K562 (cell line): Measurements from ENCODE around the gene SLIT1. TPM values are rescaled to one million over a fixed set of nuclear protein-coding genes. Genes with fewer than 3 reads are reported as not detected.

ENCODE experiments used
- ATAC-seq: fragments of 200-7000 bp; cut with Tn5 transposase; 3 replicates; pipeline ENCODE4 v1.9.1; 2020; ENCODE audit warnings: moderate library complexity
- BruUV-seq: library from RNA; stranded (reverse); fragments of 400-500 nt; replicated peaks from 2 replicates; lab custom pipeline; 2021; lab: Mats Ljungman, UMichigan
- CTCF ChIA-PET: fragments of 300-600 bp; formaldehyde crosslinking; extraction: SDS; loops from one replicate; lab custom pipeline; 2021; ENCODE audit warnings: low intra/inter-chr PET ratio; lab: Yijun Ruan, JAX
- POLR2A ChIA-PET: fragments of 300-600, 350-650 bp; sonication (Branson Sonifier 250); formaldehyde crosslinking; extraction: SDS; loops from one replicate; lab custom pipeline; 2021; ENCODE audit warnings: antibody characterized with exemption, inconsistent platforms; lab: Yijun Ruan, JAX
- DNase-seq, 4 experiments: peaks; one replicate each; pipeline versions ENCODE4 v3.0.0 to v3.0.0-alpha.2; 2011 to 2018; ENCODE audit warnings: low spot score in 3 of 4, mixed read lengths in 3 of 4; ENCODE audit errors: extremely low read depth in 1 of 4
- FAIRE-seq: peaks from 2 replicates; lab custom pipeline; 2011; peaks lifted over from hg19 to GRCh38; lab: Jason Lieb, UNC
- H2AFZ ChIP-seq: 2 replicates; pipeline ENCODE4 v1.6.0; 2011; ENCODE audit warnings: low read depth, low read length, control low read depth, inconsistent platforms
- H3K27ac ChIP-seq: fragments of 200-600 bp; 3 replicates; pipeline ENCODE4 v1.8.0; 2011; ENCODE audit warnings: low read depth, mild to moderate bottlenecking, control low read depth, inconsistent platforms, low read length, moderate library complexity, mixed read lengths; ENCODE audit errors: extremely low read depth
- H3K27me3 ChIP-seq, 2 experiments: fragments of 300-600 bp in 1 of 2; 2 replicates in 1 of 2; 3 replicates in 1 of 2; pipeline versions ENCODE4 v1.6.0 to v1.8.0; 2011; ENCODE audit warnings: inconsistent platforms in 2 of 2, low read length in 2 of 2, mild to moderate bottlenecking in 1 of 2, mixed read lengths in 1 of 2, moderate library complexity in 1 of 2; ENCODE audit not compliant: control insufficient read depth in 2 of 2, insufficient read depth in 2 of 2
- H3K36me3 ChIP-seq: fragments of 300-600 bp; 3 replicates; pipeline ENCODE4 v1.8.0; 2011; ENCODE audit warnings: mild to moderate bottlenecking, low read length, inconsistent platforms; ENCODE audit not compliant: control insufficient read depth, insufficient read depth
- H3K4me1 ChIP-seq, 2 experiments: fragments of 200-600 bp in 1 of 2; replicated peaks in 1 of 2; 2 replicates in 1 of 2; 3 replicates in 1 of 2; pipeline versions ENCODE4 v1.5.1 to v1.8.0; 2011; ENCODE audit warnings: inconsistent platforms in 2 of 2, low read length in 2 of 2, mild to moderate bottlenecking in 1 of 2, mixed read lengths in 1 of 2, moderate library complexity in 1 of 2; ENCODE audit not compliant: control insufficient read depth in 2 of 2, insufficient read depth in 2 of 2
- H3K4me2 ChIP-seq: 2 replicates; pipeline ENCODE4 v1.6.1; 2011; ENCODE audit warnings: low read length, control low read depth, inconsistent platforms, mixed read lengths; ENCODE audit not compliant: insufficient read depth
- H3K4me3 ChIP-seq: fragments of 200-600 bp; sonication (generic), shearing (Covaris generic); 2 replicates; pipeline ENCODE4 v1.5.1; 2016; ENCODE audit warnings: control low read depth, inconsistent platforms
- H3K79me2 ChIP-seq: fragments of 200-600 bp; 3 replicates; pipeline ENCODE4 v1.8.0; 2011; ENCODE audit warnings: low read length, inconsistent platforms; ENCODE audit not compliant: control insufficient read depth, insufficient read depth
- H3K9ac ChIP-seq, 2 experiments: 2 replicates each; pipeline versions ENCODE4 v1.6.0 to v1.6.1; 2011; ENCODE audit warnings: low read depth in 2 of 2, low read length in 2 of 2, control low read depth in 1 of 2, inconsistent platforms in 1 of 2, mild to moderate bottlenecking in 1 of 2, mixed read lengths in 1 of 2; ENCODE audit not compliant: insufficient read depth in 1 of 2
- H3K9me1 ChIP-seq: one replicate; pipeline ENCODE4 v1.6.0; 2011; ENCODE audit warnings: inconsistent platforms, mild to moderate bottlenecking, low read length, moderate library complexity; ENCODE audit not compliant: control insufficient read depth, insufficient read depth
- H3K9me3 ChIP-seq: replicated peaks from 2 replicates; pipeline ENCODE4 v1.5.1; 2011; ENCODE audit warnings: low read depth, low read length, inconsistent platforms; ENCODE audit not compliant: control insufficient read depth, insufficient read depth
- H4K20me1 ChIP-seq: replicated peaks from 2 replicates; pipeline ENCODE4 v1.6.1; 2011; ENCODE audit warnings: low read length, inconsistent platforms, mixed read lengths; ENCODE audit not compliant: control insufficient read depth, insufficient read depth
- BCOR ChIP-seq: fragments of 450-650 bp; IDR thresholded peaks from 2 replicates; pipeline ENCODE4 v1.6.1; 2016
- CEBPB ChIP-seq: fragments of 450-650 bp; IDR thresholded peaks from 2 replicates; pipeline ENCODE4 v1.6.1; 2016; ENCODE audit warnings: missing genetic modification characterization, missing compliant biosample characterization
- FOXA1 ChIP-seq: fragments of 450-650 bp; IDR thresholded peaks from 2 replicates; pipeline ENCODE4 v1.6.1; 2016; ENCODE audit warnings: mild to moderate bottlenecking, borderline replicate concordance
- MEIS2 ChIP-seq: fragments of 450-650 bp; IDR thresholded peaks from 2 replicates; pipeline ENCODE4 v1.6.1; 2014; ENCODE audit warnings: mild to moderate bottlenecking; ENCODE audit not compliant: partially characterized antibody
- NEUROD1 ChIP-seq: fragments of 150-350 bp; IDR thresholded peaks from 2 replicates; pipeline ENCODE4 v1.6.1; 2014; ENCODE audit warnings: borderline replicate concordance, low read length, low read depth; ENCODE audit not compliant: partially characterized antibody
- NR2C1 ChIP-seq, 2 experiments: fragments of 450-650 bp; IDR thresholded peaks; 2 replicates each; pipeline ENCODE4 v1.6.1; 2017; ENCODE audit warnings: mild to moderate bottlenecking in 2 of 2, antibody characterized with exemption in 1 of 2, inconsistent platforms in 1 of 2, missing compliant biosample characterization in 1 of 2, missing genetic modification characterization in 1 of 2
- NUFIP1 ChIP-seq: fragments of 450-650 bp; IDR thresholded peaks from 2 replicates; pipeline ENCODE4 v1.6.1; 2018; ENCODE audit not compliant: partially characterized antibody
- PTRF ChIP-seq: fragments of 450-650 bp; IDR thresholded peaks from 2 replicates; pipeline ENCODE4 v1.6.1; 2016; ENCODE audit warnings: mild to moderate bottlenecking, missing genetic modification characterization, missing compliant biosample characterization
- RREB1 ChIP-seq: fragments of 250-450 bp; sonication (Bioruptor Pico); IDR thresholded peaks from 2 replicates; pipeline ENCODE4 v1.4.0; 2020
- SIRT6 ChIP-seq: IDR thresholded peaks from one replicate; pipeline ENCODE4 v1.6.1; 2012; ENCODE audit warnings: low read depth, mild to moderate bottlenecking, control low read depth, inconsistent platforms, low read length, moderate library complexity
- SMARCB1 ChIP-seq: IDR thresholded peaks from 2 replicates; pipeline ENCODE4 v1.6.1; 2011; ENCODE audit warnings: improper control_type of control experiment, low read depth; ENCODE audit not compliant: insufficient read length
- SREBF2 ChIP-seq: sonication (generic); formaldehyde crosslinking; IDR thresholded peaks from 2 replicates; pipeline ENCODE4 v1.4.0; 2020; ENCODE audit warnings: mild to moderate bottlenecking, missing genetic modification reagents
- STAG1 ChIP-seq: sonication (generic); formaldehyde crosslinking; IDR thresholded peaks from 2 replicates; pipeline ENCODE4 v1.5.0; 2020; ENCODE audit warnings: missing genetic modification reagents, borderline replicate concordance
- TCF7 ChIP-seq: sonication (generic); IDR thresholded peaks from 2 replicates; pipeline ENCODE4 v1.6.1; 2016; ENCODE audit warnings: antibody characterized with exemption, borderline replicate concordance
- TRIM24 ChIP-seq, 2 experiments: fragments of 450-650 bp; IDR thresholded peaks; 2 replicates each; pipeline ENCODE4 v1.6.1; 2016
- ZNF165 ChIP-seq: fragments of 250-450 bp; sonication (Bioruptor Pico); IDR thresholded peaks from 2 replicates; pipeline ENCODE4 v1.4.0; 2020; ENCODE audit warnings: borderline replicate concordance
- ZNF174 ChIP-seq: fragments of 250-450 bp; sonication (Bioruptor Pico); IDR thresholded peaks from 2 replicates; pipeline ENCODE4 v1.4.0; 2020; ENCODE audit warnings: mild to moderate bottlenecking
- ZNF212 ChIP-seq: fragments of 450-650 bp; formaldehyde crosslinking; IDR thresholded peaks from 2 replicates; pipeline ENCODE4 v1.4.0; 2020; ENCODE audit warnings: mild to moderate bottlenecking
- ZNF316 ChIP-seq: fragments of 450-650 bp; IDR thresholded peaks from 2 replicates; pipeline ENCODE4 v1.6.1; 2016
- WGBS: fragments of 100-300 bp; shearing (Covaris generic); methylation state at CpG from one replicate; pipeline ENCODE4 v1.1.6; 2016; ENCODE audit warnings: low coverage, mixed read lengths; ENCODE audit not compliant: insufficient coverage; ENCODE audit errors: missing lambda C conversion rate; 5-methylcytosine and 5-hydroxymethylcytosine counted together
- in situ Hi-C: fragments of 300-500 bp; cut with MboI; formaldehyde crosslinking; loops from 4 replicates; pipeline ENCODE4 v1.15.0; 2018; ENCODE audit warnings: inconsistent platforms, mixed read lengths
- intact Hi-C: fragments of 100-400 bp; cut with micrococcal nuclease; formaldehyde crosslinking; loops from 2 replicates; pipeline ENCODE4 v1.14.2; 2022
- polyA plus RNA-seq, 8 experiments: library from polyadenylated mRNA; depleted of rRNA in 4 of 8; stranded (reverse) in 5 of 8; unstranded in 3 of 8; fragments of >200 nt; fragmentation: Nextera tagmentation in 2 of 8; fragmentation: Illumina TruSeq in 1 of 8; extraction: Ambion mirVana in 2 of 8; extraction: Trizol in 1 of 8; gene quantifications; 2 replicates each; pipeline versions ENCODE4 v1.2.1 to v1.2.3, GENCODE V29; 2011 to 2014; ENCODE audit warnings: inconsistent platforms in 1 of 8, missing spikeins in 1 of 8
- total RNA-seq, 7 experiments: library from RNA; depleted of rRNA in 6 of 7; stranded (reverse); fragments of >200 nt in 6 of 7; fragmentation: Illumina TruSeq in 2 of 7; extraction: Trizol in 2 of 7; gene quantifications; 2 replicates each; pipeline versions ENCODE4 v1.2.1 to v1.2.3, GENCODE V29; 2011 to 2021; ENCODE audit warnings: low replicate concordance in 1 of 7

SLIT1 gene
- total and polyA plus RNA-seq, 9 of the 15 experiments (the other 6 are each of a cell fraction or from before 2014, with no cell fraction given) = 0.01 to 0.11 (median 0.04) TPM; not detected in 3

GRCh38 chr10:97050205-97050745, 135.5 kb downstream of the SLIT1 start:
- Histone ChIP-seq H3K4me1 (peaks cover 0 to 8% of the 10 kb centered on the region in 2 experiments; a peak in 1 of 5 replicates), H3K79me2 (no peaks in the 10 kb centered on the region), H3K4me3 (no peak overlapping the region), H3K27ac (no peak overlapping the region), H4K20me1 (no peaks in the 10 kb centered on the region), H3K27me3 (peaks cover 0 to 38% of the 10 kb centered on the region in 2 experiments; a peak in 2 of 5 replicates), H3K9me3 (peaks cover 4% of the 10 kb centered on the region; the same call in 1 of the 2 replicates), H3K36me3 (no peaks in the 10 kb centered on the region), H2AFZ (no peak overlapping the region), H3K4me2 (no peak overlapping the region), H3K9ac (no peak overlapping the region), H3K9me1 (no peaks in the 10 kb centered on the region)
- CTCF ChIA-PET = no interaction called here
- FAIRE-seq = no peak
- intact Hi-C loops (no loop called here), in situ Hi-C loops (no loop called here)
- no peak for ATAC-seq
- POLR2A ChIA-PET = interaction anchor here (0.8 kb wide), 1 partner anchor 9 kb away, joined by 3 read pairs; no protein-coding TSS in a partner anchor
- no TSS peak for BruUV-seq
- WGBS = 0% methylated on average over 3 of the region's 3 CpGs
- DNase-seq = no peak
- TF ChIP-seq RREB1 = no peak
- no peak for TF ChIP-seq PTRF (tag)
- no peak for TF ChIP-seq NR2C1 (IDR thresholded peaks at IDR 0.05)
- no peak for TF ChIP-seq NR2C1 (tag; IDR thresholded peaks at IDR 0.05)
- TF ChIP-seq ZNF174 (CRISPR knock-in tag) = no peak
- TF ChIP-seq NEUROD1 = no peak
- TF ChIP-seq ZNF212 (CRISPR knock-in tag) = no peak
- no peak for TF ChIP-seq BCOR
- no peak for TF ChIP-seq SREBF2
- TF ChIP-seq FOXA1 = no peak
- TF ChIP-seq ZNF316 = no peak
- TF ChIP-seq ZNF165 = no peak
- TF ChIP-seq SMARCB1 = no peak
- no peak for TF ChIP-seq TRIM24 (IDR thresholded peaks at IDR 0.05)
- TF ChIP-seq NUFIP1 = no peak
- TF ChIP-seq STAG1 (CRISPR knock-in tag) = no peak
- TF ChIP-seq MEIS2 = no peak
- no peak for TF ChIP-seq TCF7
- TF ChIP-seq CEBPB (tag) = no peak
- no peak for TF ChIP-seq SIRT6
